ENCODE data around the gene ANKRD55. TPM values are rescaled to one million over a fixed set of nuclear protein-coding genes. Genes with fewer than 3 reads are reported as not detected.

ANKRD55 gene
- total RNA-seq, 1 donor from 2014 or later: 0.49 TPM

DNA sequence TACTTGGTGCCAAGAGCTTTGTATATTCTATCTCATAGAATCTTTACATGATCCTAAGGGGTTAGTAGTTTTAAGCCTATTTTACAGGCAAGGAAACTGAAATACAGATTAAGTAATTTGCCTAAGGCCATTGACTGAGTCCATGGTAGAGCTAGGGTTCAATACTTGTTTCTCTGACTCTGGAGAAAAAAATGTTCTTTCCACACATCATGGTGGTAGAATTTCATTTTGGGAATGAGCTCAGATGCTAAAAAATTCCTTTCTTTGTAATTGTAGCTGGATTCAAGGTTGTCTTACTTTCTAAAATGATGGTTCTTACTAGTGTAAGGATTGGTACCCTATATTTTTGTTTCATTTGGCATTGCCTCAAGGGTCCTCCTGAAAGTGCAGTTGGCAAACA is 86.0 kb downstream of the ANKRD55 start:
- H3K4me1 ChIP-seq: no peaks in the 10 kb centered on the region
- H3K4me3 ChIP-seq: no peak overlapping the region
- H3K9me3 ChIP-seq: no peaks in the 10 kb centered on the region
- H3K36me3 ChIP-seq: no peaks in the 10 kb centered on the region
- DNase-seq (no peak), ATAC-seq (no peak)
- TF ChIP-seq, protein P1, sequence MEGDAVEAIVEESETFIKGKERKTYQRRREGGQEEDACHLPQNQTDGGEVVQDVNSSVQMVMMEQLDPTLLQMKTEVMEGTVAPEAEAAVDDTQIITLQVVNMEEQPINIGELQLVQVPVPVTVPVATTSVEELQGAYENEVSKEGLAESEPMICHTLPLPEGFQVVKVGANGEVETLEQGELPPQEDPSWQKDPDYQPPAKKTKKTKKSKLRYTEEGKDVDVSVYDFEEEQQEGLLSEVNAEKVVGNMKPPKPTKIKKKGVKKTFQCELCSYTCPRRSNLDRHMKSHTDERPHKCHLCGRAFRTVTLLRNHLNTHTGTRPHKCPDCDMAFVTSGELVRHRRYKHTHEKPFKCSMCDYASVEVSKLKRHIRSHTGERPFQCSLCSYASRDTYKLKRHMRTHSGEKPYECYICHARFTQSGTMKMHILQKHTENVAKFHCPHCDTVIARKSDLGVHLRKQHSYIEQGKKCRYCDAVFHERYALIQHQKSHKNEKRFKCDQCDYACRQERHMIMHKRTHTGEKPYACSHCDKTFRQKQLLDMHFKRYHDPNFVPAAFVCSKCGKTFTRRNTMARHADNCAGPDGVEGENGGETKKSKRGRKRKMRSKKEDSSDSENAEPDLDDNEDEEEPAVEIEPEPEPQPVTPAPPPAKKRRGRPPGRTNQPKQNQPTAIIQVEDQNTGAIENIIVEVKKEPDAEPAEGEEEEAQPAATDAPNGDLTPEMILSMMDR (IDR thresholded peaks at IDR 0.05): no peak
- intact Hi-C loops (cut with DNase I): no loop called here
- no peak overlapping the region for H3K27ac ChIP-seq
- H3K27me3 ChIP-seq: no peaks in the 10 kb centered on the region

DNA sequence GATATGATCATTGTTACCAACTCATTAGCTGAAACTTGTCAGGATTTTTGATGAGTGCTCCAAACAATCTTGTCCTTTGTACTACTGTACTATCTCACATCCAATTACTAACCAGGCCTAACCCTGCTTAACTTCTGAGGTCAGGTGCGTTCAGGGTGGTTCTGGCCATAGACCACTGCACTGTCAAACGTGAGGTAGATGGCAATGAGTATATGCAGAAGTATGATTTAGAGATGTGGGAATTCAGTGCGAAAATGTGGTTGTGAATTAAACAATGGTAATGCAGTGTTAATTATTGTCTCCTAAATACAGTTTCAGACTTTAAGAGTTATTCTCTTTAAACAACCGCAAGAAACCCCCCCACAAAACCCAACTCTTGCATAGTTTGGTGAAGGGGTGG is 86.5 kb downstream of the ANKRD55 start:
- Histone ChIP-seq H3K27ac (no peak overlapping the region), H3K4me3 (no peak overlapping the region), H3K9me3 (no peaks in the 10 kb centered on the region), H3K36me3 (no peaks in the 10 kb centered on the region), H3K27me3 (no peaks in the 10 kb centered on the region), H3K4me1 (no peaks in the 10 kb centered on the region)
- no peak for ATAC-seq
- TF ChIP-seq, protein P1 (IDR thresholded peaks at IDR 0.05): no peak
- no peak for DNase-seq
- intact Hi-C loops (cut with DNase I): no loop called here

DNA sequence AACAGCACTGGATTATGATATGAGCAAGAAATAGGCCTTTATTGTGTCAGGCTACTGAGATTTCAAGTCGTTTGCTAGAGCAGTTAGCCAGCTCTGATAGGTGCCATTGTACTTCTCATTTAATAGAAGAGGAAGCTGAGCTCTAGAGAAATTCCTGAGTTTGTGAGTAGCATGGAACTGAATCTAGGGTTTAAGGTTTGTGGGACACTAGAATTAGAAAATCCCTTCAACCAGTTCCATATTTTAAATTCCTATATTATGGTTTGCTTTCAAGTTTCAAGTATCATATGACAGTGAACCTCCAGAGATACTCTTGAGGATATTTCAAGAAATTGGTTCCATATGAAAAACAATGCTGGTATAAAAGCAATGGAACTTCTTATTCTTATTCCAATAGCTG is 87.6 kb downstream of the ANKRD55 start:
- Histone ChIP-seq H3K36me3 (no peaks in the 10 kb centered on the region), H3K9me3 (no peaks in the 10 kb centered on the region), H3K4me1 (no peaks in the 10 kb centered on the region), H3K27me3 (no peaks in the 10 kb centered on the region), H3K4me3 (no peak overlapping the region), H3K27ac (no peak overlapping the region)
- ATAC-seq (peak; percentile 40), DNase-seq (no peak)
- intact Hi-C loops (cut with DNase I): no loop called here
- TF ChIP-seq, protein P1 (IDR thresholded peaks at IDR 0.05): no peak

DNA sequence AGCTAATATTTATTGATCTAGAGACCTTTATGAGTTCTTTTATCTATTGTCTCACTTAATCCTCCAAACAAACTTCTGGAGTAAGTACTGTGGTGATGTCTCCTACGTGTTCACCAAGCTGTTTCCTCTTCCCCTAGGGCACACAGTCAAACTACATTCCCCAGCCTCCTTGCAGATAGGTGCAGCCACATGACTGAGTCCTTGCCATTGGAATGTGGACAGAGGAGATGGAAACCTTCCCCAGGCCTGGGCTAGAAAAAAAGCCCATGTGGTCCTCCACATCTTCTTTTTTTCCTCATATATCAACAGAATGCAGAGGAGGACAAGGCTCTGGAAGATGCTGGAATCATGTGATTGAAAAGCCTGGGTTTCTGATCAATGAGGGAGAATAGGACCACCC is 88.0 kb downstream of the ANKRD55 start:
- Histone ChIP-seq H3K27me3 (no peaks in the 10 kb centered on the region), H3K4me3 (no peak overlapping the region), H3K27ac (no peak overlapping the region), H3K4me1 (no peaks in the 10 kb centered on the region), H3K9me3 (no peaks in the 10 kb centered on the region), H3K36me3 (no peaks in the 10 kb centered on the region)
- intact Hi-C loops (cut with DNase I): no loop called here
- DNase-seq (no peak), ATAC-seq (no peak)
- TF ChIP-seq, protein P1 (IDR thresholded peaks at IDR 0.05): no peak

DNA sequence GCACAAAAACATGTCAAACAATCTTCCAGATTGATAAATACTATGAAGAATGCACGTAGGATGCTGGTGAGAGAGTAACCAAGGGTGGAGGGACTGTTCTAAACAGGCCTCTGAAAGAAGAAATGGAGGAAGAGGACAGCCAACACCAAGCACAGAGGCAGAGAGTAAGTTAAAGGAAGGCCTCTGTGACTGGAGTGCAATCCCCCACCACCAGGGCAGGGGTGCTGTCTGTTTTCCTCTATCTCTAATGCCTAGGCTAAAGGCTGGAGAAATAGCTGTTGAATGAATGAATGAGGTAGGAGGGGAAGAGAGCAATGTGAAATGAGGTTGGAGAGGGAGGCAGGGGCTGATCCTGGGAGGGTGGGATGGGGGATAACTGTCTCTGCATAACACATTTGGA is 88.9 kb downstream of the ANKRD55 start:
- no peaks in the 10 kb centered on the region for H3K9me3 ChIP-seq
- H3K27me3 ChIP-seq: no peaks in the 10 kb centered on the region
- DNase-seq (no peak), ATAC-seq (no peak)
- no peak overlapping the region for H3K27ac ChIP-seq
- intact Hi-C loops (cut with DNase I): no loop called here
- no peak overlapping the region for H3K4me3 ChIP-seq
- H3K36me3 ChIP-seq: no peaks in the 10 kb centered on the region
- TF ChIP-seq, protein P1 (IDR thresholded peaks at IDR 0.05): no peak
- H3K4me1 ChIP-seq: no peaks in the 10 kb centered on the region

DNA sequence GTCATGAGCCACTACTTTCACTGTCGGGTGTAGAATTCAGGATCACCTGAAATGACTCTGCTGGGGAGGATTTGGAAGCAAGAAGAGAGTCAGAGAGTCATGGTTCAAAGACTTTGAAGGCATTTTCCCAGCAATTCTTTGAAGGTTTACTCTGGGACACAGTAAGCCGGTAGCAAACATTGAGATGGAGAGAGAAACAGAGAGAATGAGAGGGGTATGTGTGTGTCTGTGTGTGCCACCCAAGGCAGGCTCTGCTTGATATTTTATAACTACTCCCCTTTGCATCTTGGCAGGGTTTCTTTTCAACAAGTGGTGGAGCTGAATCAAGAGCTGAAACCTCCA is 89.8 kb downstream of the ANKRD55 start:
- intact Hi-C loops (cut with DNase I): no loop called here
- TF ChIP-seq, protein P1 (IDR thresholded peaks at IDR 0.05): no peak
- H3K9me3 ChIP-seq: no peaks in the 10 kb centered on the region
- no peaks in the 10 kb centered on the region for H3K27me3 ChIP-seq
- H3K4me3 ChIP-seq: no peak overlapping the region
- H3K36me3 ChIP-seq: no peaks in the 10 kb centered on the region
- DNase-seq (no peak), ATAC-seq (no peak)
- no peak overlapping the region for H3K27ac ChIP-seq
- no peaks in the 10 kb centered on the region for H3K4me1 ChIP-seq

Measured in upper lobe of right lung (tissue), 1 donor.